Cardiac fibroblast (primary cell): ENCODE measurements around the gene SLC11A1.

Experiments
- DNase-seq, 2 donors: peaks; one replicate each; pipeline versions ENCODE4 v3.0.0 to v3.0.0-alpha.2; 2010; ENCODE audit warnings: low read depth in 2 of 2
- H3K4me3 ChIP-seq, 2 donors: replicated peaks in 1 of 2; 1 replicate in 1 of 2; 2 replicates in 1 of 2; pipeline ENCODE4 v1.5.1; 2011; ENCODE audit warnings: low read depth in 2 of 2, low read length in 2 of 2, mild to moderate bottlenecking in 2 of 2, moderate library complexity in 1 of 2
- TF ChIP-seq, protein P1 (sequence below): IDR thresholded peaks from one replicate; pipeline ENCODE4 v1.5.1; 2011; ENCODE audit warnings: low read depth, mild to moderate bottlenecking, low read length, inconsistent platforms

Gene SLC11A1

DNA sequence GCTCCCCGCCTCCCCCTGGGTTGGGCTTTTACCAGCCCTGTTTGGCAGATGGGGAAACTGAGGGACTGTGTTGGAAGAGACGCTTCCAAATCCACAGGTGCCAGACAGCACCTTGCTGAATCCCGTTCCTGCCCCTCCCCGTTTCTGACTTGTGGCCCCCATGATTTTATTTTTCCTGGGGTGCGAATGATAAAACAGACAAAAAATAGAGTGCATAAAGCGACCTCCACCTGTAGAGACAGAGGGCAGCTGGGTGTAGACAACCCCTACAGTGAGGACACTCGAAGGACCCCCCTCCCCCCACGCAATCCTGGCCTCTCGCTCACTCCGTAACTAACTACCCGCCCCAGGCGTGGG is 15.4 kb downstream of the SLC11A1 start:
- TF ChIP-seq, protein P1, sequence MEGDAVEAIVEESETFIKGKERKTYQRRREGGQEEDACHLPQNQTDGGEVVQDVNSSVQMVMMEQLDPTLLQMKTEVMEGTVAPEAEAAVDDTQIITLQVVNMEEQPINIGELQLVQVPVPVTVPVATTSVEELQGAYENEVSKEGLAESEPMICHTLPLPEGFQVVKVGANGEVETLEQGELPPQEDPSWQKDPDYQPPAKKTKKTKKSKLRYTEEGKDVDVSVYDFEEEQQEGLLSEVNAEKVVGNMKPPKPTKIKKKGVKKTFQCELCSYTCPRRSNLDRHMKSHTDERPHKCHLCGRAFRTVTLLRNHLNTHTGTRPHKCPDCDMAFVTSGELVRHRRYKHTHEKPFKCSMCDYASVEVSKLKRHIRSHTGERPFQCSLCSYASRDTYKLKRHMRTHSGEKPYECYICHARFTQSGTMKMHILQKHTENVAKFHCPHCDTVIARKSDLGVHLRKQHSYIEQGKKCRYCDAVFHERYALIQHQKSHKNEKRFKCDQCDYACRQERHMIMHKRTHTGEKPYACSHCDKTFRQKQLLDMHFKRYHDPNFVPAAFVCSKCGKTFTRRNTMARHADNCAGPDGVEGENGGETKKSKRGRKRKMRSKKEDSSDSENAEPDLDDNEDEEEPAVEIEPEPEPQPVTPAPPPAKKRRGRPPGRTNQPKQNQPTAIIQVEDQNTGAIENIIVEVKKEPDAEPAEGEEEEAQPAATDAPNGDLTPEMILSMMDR: no peak
- DNase-seq: no peak
- peak overlapping the region; percentile 58 to 77 for H3K4me3 ChIP-seq

DNA sequence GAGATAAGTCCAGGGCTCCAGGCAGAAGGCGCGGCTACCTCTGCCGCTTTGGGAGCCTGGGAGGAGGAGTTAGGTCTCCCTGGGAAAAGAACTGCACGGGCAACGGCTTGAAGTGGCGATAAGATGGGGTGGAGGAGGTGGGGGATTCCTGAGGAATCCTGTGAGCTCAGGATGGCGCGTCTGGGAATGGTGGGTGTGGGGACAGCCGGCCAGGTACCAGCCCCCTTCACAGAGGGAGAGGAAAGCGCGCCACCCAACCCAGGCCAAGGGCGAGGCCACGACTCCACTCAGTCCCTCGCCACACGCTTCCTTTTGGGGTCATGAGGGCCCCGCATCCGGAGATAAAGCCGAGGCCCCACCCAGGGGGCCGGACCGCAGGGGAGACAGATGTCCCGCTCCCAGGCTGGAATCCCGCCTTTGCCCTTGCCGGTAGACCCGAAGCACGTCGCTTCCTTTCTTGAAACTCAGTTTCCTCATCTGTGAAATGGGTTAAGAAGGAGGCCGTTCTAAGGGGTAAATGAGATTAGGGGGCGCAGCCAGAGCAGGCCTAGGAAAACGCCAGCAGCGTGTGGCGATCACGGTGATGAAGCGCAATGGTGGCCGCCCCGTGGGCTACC is 15.9 kb downstream of the SLC11A1 start:
- TF ChIP-seq, protein P1: no peak
- H3K4me3 ChIP-seq: peak overlapping the region; percentile 58 to 77
- DNase-seq: peak; percentile 79 to 90

DNA sequence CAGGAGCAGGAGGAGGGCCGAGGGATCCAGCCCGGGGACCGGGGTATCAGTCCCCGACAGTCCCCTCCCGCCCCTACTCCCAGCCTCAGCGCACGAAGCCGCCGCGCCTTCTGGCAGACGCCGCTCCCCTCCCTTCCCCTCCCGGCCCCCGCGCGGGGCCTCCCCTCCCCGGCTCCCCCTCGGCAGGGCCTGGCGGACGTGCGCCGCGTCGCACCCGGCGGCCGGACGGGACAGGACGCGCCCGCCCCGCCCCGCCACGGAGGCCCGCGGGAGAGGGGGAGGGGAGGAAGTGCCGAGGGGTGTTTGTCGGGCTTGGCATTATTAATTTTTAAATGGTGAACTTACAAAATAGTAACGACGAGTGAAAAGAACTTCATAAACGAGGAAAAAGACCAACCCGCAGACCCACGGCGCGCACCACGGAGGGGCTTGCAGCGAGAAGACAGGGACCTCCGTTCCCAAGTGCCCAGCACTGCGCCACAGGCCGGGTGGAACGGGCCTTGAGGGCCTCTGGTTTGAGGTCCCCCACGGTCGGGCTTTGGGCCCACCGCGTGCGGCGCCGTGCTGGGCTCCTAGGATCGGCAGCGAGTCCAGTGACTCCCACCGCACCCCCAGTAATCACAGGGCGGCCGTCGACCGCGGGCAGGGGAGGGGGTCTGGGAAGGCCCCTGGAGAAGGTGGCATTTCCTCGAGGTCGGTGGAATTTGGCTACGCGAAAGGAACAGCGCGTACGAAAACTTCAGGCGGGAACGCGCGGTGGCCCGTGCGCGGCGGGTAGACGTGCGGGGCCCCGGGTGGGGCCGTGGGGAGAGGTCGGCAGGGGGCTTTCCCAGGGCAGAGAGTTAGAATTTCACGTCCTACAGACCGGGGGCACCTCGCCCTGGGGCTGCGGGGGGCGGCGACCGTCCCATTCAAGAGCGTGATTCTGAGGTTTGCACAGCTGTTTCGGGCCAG is 16.6 kb downstream of the SLC11A1 start:
- peak; percentile 72 to 88 for DNase-seq
- peak overlapping the region; percentile 61 to 77 for H3K4me3 ChIP-seq
- TF ChIP-seq, protein P1: no peak

DNA sequence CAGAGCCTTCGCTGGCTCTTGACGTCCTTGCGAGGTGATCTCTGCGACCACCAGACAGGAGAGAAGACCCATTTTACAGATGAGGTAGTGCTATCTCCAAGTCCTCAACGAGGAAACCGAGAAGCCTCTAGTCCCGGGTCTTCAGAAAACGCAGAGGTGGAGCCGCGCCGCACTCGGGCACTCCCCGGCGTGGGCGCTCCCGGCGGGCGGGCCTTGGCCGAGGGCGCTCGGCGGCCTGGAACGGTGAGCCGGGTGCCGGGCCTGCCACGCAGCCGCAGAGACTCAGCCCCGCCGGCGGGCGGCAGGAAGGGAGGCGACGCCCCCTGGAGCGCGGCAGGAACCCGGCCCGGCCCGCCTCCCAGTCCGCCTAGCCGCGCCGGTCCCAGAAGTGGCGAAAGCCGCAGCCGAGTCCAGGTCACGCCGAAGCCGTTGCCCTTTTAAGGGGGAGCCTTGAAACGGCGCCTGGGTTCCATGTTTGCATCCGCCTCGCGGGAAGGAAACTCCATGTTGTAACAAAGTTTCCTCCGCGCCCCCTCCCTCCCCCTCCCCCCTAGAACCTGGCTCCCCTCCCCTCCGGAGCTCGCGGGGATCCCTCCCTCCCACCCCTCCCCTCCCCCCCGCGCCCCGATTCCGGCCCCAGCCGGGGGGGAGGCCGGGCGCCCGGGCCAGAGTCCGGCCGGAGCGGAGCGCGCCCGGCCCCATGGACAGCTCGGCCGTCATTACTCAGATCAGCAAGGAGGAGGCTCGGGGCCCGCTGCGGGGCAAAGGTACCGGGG is 17.5 kb downstream of the SLC11A1 start, which contains the start of gene CTDSP1:
TSS of gene CTDSP1 (plus strand) at position 478 of the 776 bp plus-strand sequence. CDS start at position 701, 223 bp downstream.
- DNase-seq: peak; percentile 98 to 99
- H3K4me3 ChIP-seq: peak within 1 kb of the TSS; percentile 77 to 87
- TF ChIP-seq, protein P1: no peak

DNA sequence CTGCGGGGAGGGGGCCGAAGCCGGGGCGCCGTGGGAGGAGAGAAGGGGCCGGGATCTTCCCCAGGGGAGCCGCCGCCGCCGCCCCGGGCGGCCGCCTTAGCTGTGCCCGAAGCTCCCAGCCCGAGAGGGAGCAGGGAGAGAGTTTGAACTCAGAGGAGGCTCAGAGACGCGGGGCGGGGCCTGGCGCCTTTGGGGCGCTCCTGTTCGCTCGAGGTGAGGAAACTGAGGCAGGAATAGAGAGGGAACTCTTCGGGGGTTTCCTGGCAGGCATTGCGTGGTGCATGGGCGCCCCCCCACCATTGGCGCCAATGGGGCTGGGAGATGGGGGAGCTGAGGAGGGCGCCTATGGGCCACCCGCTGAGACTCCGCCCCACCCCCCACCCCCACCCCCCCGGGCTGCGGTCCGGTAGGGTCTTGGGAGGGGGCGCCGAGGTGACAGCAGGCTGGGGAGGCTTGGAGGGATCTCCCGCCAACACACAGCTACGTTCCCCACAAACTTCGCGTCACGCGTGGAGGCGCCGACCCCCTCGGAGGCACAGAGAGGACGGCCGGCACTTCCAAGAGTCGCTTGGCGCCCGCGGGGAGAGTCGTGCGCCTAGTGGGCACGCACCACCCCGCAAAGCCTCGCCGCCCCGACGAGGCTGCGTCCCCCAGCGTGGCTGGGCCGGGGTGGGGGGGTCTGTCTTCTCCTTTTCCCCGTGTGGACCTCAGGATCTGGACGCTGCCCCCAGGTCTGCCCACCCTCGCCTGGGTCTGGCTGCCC is 18.3 kb downstream of the SLC11A1 start:
- peak; percentile 27 to 37 for DNase-seq
- peak overlapping the region; percentile 77 to 87 for H3K4me3 ChIP-seq
- TF ChIP-seq, protein P1: no peak
